Kidney tubule cell (primary cell): ENCODE data around the gene COG3.
A peak's percentile ranks its signal among the peaks of the same experiment; 100 is the strongest.

Experiments
- DNase-seq: peaks from one replicate; pipeline ENCODE4 v3.0.0-alpha.2; 2018; ENCODE audit warnings: low spot score

COG3 gene

DNA sequence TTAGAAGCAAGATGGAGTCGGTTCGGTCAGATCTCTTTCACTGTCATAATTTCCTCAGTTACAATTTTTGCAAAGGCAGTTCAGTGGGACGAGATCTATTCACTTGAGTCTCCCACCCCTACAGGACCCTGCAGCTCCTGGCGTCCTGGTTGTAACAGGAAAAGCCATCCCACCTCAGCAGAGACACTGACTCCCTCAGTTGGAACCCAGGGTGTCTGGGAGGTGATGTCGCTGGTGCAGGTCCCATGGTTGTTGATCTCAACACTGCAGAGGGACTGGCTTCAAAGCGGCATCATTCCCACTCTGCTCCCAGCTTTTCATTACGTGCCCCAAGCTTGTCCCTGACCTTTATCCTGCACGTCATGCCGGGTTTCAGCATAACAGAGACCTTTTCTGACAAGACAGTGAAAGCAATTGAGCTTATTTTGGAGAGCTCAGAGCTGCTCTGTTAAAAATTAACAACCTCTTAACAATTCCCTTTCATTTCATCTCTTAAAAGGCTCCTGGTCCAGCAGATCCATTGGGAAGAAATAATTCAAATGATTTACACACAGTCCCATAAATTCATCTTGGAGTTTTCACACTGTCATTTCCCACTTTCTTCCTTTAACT, 17.6 kb upstream of the COG3 start:
- peak; percentile 35 for DNase-seq

DNA sequence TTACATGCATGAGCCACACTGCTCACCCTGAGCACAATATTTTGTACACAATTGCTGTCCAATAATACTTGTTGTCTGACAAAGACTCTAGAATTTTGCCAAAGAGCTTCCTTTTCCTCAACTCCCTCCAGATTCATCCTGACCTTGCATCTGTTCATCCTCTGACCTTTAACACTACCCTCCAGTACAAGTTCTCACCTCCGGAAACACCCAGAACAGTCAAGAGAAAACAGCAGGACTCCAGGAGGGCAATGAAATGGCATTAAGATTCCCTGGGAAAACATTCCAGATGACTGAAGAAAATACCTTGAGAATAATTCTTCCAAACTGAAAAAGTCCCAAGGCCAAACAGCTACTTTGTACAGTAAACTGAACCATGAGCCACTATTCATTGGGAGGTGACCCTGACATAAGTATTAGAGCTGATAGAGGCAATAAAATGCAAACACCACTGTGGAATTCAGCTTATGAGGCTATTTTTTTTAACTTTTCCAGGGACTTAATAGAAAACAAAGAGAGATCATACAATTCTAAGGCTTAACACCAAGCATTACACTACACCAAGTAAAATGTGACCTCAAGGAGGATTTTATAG, 15.7 kb upstream of the COG3 start:
- DNase-seq = no peak

DNA sequence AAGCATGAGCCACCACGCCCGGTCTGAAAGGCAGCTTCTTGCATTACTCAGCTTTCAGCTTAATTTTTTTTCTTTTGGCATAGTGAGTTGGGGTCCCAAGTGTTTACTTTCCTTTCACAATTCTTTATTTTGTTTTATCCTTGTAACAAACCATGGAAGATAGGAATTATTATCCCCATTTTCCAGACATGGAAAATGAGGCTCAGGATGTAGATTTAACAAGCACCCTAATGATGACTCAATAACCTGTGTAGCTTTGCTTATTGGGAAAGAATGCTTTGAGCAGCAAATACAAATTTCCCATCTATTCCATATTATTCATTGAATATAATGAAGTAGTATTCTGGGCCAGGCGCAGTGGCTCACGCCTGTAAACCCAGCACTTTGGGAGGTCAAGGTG, 13.5 kb upstream of the COG3 start:
- DNase-seq = no peak

DNA sequence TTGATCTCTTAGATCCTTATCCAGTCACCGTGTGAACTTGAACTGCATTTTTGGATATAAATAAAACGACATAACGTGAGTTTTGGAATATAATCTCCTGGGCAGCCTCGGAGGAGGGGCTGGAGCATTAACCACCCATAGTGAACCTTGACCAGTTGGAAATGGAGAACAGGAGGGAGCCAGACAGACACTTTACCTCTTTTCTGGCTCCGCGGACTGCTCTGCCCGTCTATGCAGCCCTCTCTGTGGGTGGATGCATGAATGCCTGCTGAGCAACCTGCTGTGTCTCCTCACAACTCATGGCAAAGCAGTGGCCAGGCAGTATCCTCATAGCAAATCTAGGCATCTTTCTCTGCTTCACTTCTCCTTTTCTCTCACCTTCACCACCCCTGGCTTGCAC, 10.5 kb upstream of the COG3 start:
- no peak for DNase-seq

DNA sequence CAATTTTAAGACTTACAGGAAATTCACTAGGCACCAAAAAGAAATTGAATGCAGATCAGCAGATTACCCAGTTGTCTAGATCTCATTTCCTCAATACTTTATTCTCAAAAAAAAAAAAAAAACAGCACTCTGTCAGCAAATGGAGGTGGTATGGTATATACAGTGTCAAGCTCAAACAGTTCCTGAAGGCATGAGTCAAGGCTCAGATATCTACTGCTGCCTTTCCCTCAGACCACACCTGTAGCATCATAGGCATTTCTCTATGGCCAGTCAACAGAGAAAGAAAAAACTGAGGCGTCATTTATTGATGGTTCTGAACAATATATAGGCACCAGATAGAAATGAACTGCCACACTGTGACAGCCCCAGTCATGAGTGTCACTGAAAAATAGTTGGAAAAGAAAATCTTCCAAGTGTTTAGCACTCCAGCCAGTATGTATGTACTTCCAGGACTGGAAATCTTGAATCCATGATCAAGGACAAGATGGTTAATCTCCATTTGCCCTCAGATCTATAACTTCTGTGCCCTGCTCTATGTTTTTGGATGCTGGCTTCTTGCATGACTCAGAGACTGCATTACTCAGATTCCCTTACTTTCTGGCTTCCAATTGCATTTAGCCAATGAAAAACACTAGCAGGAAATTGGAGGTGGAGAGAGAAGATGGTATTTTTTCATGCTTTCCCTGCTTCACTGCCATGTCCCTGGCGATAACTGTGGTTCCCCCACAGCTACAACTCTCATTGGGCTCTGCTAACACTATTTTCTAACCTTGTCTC, 8.4 kb upstream of the COG3 start:
- peak; percentile 70 for DNase-seq

DNA sequence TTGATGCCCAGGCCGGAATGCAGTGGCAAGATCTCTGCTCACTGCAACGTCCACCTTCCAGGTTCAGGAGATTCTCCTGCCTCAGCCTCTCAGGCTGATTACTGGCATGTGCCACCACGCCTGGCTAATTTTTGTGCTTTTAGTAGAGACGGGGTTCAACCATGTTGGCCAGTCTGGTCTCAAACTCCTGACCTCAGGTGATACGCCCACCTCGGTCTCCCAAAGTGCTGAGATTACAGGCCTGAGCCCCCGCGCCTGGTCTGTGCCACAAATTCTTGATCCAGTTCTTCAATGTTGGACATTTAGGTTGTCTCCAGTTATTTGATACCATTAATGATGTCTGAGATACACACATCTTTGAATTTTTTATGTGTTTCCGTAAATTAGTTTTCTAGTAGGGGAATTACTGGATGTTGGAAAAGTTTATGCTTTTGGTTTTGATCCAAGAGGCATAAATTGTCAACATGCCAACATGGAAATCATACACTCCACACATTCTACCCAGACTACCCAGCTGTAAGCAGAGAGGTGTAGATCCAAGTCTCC, 525 bp upstream of the COG3 start:
- DNase-seq = no peak

DNA sequence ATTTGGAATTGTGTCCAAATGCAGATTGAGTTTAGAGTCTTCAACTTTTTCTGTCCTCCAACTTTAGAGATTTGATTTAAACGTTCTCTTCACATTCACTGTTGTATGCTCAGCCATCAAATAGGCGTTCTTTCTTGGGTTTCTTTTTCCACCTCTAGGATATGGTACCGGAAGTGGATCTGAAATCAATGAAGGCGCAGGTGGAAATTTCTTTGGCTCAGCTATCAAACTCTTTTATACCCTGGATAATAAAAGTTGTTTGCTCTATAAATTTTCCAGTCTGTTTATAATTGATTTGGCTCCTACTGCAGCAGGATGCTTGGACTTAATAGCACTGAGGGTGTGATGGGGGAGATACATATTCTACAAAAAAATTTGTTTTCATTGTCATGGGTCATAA, 1.6 kb downstream of the COG3 start:
- DNase-seq = no peak

DNA sequence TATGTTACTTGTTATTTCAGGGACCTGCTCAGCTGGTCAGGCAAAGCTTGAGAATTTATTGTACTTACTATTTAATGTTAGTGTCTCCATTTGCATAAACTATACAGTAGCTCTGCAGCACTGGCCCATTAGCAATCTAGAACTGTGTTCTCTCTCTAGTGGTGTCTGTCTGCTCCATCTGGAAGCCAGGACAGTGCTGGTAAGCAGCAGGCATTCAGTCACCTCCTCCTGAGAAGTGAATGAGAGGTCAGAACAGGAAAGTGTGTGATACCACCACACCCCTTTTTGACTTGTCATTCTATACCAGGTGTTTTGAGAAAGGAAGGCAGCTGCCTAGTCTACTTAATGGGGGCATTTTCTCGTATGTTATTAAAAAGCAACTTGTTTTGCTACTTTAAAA, 3.9 kb downstream of the COG3 start:
- peak; percentile 20 for DNase-seq

DNA sequence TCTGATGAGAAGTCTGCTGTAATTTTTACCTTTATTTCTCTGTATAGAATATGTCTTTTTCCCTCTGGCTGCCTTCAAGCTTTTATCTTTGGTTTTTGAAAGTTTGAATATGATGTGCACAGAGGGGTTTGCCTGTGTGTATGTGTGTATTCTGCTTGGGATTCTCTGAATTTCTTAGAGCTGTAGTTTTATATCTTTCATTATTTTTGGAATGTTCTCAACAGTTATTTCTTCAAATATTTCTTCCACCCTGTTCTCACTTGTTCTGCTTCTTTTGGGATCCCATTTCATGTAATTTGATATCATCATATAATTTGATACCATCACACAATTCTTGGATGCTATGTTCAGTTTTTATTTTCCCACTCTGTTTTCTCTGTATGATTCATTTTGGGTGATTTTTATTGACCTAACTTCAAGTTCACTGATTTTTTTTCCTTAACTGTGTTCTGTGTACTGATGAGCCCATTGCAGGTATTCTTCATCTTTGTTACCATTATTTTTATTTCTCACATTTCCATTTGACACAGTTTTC, 7.5 kb downstream of the COG3 start:
- no peak for DNase-seq

DNA sequence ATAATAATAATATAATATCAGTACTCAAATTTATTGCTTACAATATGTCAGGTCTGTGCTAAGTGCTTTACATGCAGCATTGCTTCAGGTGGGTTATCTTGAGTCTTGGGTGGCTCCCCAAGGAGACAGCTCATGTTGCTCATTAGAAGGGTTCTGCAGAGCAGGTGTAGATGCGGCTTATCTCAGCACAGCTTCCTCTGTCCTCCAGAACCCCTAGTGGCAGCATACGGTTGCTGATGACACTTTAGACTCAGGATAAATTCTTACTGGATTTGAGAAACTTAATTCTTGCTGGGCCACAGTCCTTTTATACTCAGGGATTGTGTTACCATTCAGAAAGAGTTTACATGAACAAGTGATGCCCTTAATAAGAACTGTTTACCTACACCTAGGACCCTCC, 8.9 kb downstream of the COG3 start:
- no peak for DNase-seq

DNA sequence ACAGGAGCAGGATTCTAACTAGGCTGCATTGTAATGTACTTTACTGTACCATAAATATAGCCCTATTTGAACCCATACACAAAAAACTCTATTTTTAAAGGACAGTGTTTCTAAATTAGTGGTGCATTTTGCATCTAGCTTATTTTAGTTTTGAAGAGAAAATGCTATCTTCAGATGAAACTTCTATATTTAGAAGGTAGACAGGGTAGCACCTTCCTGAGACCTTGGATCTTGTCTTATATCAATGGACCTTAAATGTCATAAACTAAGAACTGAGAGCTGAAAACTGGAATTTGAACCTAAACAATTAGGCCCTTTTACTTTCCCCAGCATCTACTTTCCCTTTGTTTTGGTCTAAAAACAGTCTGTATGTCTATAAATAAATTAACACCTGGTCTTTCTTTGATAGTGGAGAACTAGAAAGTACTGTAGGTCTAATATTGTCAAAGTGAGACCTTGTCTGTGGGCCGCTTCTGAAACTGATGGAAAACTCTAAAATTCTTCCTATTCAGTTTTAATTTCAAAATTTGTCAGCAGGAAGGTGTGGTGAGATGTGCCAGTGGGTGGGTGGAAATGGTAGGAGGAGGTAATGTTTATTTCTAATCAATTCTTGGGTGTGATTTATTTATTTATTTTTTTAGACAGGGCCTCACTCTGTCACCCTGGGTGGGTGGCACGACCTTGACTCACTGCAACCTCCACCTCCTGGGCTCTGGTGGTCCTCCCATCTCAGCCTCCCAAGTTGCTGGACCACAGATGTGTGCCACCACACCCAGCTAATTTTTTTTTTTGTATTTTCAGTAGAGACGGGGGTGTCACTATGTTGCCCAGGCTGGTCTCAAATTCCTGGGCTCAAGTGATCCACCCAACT, 10.1 kb downstream of the COG3 start:
- no peak for DNase-seq

DNA sequence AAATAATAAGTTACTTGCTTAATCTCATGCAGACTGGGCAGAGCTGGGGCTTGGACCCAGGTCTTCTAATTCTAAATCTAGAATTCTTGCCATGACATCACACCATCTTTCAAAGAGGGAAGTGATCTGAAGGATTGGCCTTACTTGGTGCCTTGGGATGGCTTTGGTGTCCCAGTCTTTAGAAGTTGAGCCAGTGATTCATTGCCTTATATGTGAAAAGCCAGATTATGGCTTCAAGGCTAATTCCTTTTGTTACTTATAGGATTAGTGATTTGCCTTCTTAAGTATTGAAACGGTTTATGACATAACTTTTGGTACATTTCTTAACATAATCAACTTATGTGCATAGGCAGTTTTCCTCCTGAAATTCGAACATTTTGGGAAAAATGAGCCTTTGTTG, 14.9 kb downstream of the COG3 start:
- DNase-seq = no peak

DNA sequence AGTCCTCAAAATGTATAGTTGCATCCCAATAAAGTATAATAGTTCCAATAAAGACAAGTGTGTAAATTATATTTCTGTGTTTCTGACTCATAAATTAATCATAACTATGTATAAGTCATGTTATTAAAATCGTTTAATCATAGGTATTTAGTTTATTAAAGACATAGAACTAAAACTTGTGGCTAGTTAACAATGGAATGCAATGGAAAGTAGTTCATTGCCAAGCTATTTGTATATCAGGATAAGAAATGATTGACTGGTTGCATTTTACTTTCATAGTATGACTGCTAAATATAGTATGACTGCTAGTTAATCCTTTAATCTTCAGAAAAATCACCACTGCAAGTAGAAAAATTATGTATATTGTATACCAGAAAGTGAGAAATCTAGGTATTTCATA, 16.9 kb downstream of the COG3 start:
- no peak for DNase-seq

DNA sequence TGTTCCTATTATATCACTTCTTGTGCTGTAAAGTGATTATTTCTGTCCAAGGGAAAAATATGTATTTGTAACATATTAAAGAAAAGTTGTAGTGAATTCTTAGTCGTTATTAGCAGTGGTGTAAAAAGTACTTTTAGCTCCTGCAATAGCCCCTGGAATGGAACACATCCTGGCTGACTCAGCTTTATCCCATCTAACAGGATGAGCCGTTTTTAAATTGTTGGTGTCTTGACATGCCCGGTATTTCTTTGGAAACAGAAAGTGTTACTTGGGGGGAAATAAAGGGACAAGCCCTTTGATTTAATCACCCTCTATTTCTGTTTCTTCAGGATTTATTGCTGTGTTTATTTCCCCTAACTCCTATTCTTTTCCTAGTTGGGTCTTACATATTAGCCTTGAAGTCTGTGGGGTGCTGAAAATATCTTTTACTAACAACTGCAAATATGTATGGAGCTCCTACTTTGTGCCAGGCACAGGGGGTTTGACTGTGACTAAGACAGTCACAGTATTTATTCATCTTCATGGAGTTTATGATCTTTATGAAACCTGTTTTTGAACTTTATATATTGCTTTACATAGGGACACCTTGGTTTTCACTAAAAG, 17.9 kb downstream of the COG3 start:
- peak; percentile 21 for DNase-seq

DNA sequence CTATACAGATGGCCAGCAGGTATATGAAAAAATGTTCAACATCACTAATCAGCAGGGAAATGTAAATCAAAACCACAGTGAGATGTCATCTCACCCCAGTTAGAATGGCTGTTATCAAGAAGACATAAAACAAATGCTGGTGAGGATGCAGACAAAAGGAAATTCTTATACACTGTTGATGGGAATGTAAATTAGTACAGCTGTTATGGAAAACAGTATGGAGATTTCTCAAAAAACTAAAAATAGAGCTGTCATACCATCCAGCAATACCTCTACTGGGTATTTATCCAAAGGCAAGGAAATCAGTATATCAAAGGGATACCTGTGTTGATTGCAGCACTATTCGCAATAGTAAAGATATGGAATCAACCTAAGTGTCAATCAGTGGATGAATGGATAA, 22.9 kb downstream of the COG3 start:
- DNase-seq = no peak

DNA sequence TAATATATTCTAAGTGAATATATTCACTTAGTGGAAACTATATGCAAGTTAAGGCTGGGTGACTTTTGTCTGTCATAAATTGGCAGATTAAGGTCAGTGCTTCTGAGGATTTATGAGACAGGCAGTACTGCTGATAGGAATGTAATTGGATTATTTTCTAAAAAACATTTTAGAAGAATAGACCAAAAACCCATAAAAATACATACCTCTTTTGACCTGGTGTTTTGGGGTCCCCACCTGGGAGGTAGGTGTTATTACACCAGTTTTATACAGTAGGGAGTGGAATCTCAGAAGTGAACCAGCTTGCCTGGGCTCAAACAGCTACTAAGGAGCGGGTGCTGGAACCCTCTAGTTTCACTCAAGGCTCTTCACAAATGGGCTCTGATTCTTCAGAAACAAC, 25.3 kb downstream of the COG3 start:
- peak; percentile 4 for DNase-seq

DNA sequence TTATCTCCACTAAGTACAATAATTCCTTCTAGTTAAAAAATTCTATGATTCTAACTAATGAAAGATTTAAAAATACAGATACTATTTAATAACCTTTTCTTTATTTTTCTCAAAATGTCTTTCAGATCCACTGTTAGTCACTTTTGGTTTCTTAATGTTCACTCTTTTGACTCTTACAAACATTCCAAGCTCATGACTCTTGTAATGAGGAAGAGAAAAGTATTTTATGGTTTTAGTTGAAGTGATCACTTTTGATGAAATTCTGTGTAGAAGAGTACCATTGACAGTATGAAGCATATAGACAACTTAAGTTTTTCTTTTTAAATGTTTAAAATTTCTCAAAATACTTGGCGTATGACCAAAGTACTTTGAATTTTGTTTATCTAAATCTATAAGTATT, 27.8 kb downstream of the COG3 start:
- DNase-seq = peak; percentile 66

DNA sequence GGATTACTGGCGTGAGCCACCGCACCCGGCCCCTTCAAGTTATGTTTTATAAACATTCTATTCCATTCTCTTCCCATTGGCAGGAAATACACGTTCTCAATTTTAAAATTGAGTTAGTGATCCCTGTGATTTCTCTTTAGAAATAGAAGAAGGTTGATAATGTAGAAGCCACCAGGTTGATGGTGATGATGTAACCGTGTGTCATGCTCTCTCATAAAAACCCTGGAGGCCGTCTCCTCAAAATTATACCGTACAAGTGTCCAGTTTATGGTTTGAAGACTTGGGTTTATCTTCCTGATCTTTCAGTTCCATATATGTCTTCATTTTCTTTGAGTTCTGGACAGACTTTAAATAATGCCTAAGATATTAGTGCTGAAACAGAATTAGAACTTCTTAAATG, 32.2 kb downstream of the COG3 start:
- DNase-seq = no peak

DNA sequence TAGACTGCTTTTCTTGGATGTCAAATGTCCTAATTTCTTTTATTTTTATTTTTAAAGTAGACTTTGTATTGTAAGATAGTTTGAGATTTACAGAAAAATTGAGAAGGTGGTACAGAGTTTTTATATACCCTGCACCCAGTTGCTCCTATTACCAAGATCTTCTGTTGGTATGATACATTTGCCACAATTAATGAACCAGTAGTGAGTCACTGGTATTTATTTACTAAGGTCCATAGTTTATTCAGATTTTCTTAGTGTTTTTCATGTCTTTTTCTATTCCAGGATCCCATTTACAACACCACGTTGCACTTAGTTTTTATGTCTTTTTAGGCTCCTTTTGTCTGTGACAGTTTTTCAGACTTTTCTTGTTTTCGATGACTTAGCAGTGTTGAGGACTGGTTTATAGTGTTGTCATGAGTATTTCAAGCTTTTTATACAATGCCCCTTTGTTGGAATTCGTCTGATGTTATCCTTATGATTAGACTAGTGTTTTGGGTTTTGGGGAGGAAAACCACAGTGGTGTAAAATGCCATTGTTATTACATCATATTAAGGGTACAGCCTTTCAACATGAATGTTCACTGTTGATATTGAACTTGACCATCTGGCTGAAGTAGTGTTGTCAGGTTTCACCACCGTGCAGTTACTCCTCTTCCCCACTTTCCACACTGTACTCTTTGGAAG, 35.9 kb downstream of the COG3 start:
- peak; percentile 92 for DNase-seq

DNA sequence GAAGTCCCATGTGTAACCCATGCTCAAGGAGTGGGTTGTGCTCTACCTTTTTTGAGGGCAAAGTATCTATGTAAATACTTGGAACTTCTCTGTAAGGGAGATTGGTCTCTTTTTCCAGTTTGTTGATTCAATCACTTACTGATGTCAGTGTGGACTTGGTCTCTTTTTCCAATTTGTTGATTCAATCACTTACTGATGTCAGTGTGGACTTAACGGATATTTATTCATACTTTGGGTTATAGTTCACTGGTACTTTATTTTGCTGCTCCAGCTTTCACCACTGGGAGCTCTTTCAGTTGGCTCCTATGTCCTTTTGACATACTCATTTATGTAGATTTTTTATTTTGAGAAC, 36.4 kb downstream of the COG3 start:
- no peak for DNase-seq

DNA sequence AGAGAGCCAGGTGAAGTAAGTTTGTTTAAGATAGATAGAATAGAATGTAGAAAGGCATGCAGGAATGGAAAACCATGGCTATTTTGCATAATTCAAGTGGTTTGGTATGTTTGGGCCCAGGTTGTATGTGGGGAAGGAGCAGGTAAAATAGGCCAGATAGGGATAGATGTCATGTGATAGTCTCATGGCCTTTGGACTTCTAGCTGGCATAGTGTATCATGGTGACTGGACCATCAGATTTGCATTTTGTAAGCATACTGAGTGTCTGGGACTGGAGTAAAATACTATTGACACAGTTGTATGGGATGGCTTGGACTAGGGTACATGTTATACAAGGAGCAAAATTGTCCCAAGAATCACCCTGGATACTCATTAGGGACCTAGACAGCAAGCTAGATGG, 38.9 kb downstream of the COG3 start:
- DNase-seq = no peak
